Neural cell (in vitro differentiated cells): Measurements from ENCODE around the gene CTPS2.

ENCODE experiments used
- EP300 ChIP-seq: fragments of 450-650 bp; conservative IDR thresholded peaks from 2 replicates; pipeline ENCODE4 v1.6.1; 2014; ENCODE audit warnings: antibody characterized with exemption, mild to moderate bottlenecking, moderate library complexity; ENCODE audit not compliant: poor library complexity, severe bottlenecking
- EZH2 ChIP-seq: fragments of 200-600, 300-800 bp; shearing (Covaris generic), sonication (generic); IDR thresholded peaks from 2 replicates; pipeline ENCODE4 v1.6.1; 2014; ENCODE audit warnings: antibody characterized with exemption, low read length, borderline replicate concordance, mild to moderate bottlenecking; ENCODE audit not compliant: insufficient read depth, poor library complexity, severe bottlenecking
- SMC3 ChIP-seq: fragments of 450-650 bp; conservative IDR thresholded peaks from 2 replicates; pipeline ENCODE4 v1.6.1; 2014; ENCODE audit warnings: antibody characterized with exemption, mild to moderate bottlenecking, moderate library complexity; ENCODE audit not compliant: poor library complexity
- TAF1 ChIP-seq: IDR thresholded peaks from 2 replicates; pipeline ENCODE4 v1.6.1; 2012; ENCODE audit warnings: low read depth
- TF ChIP-seq, protein P1 (sequence below): fragments of 450-650 bp; IDR thresholded peaks from 2 replicates; pipeline ENCODE4 v1.5.1; 2014; ENCODE audit warnings: antibody characterized with exemption, mild to moderate bottlenecking, moderate library complexity; ENCODE audit not compliant: poor library complexity, severe bottlenecking

DNA sequence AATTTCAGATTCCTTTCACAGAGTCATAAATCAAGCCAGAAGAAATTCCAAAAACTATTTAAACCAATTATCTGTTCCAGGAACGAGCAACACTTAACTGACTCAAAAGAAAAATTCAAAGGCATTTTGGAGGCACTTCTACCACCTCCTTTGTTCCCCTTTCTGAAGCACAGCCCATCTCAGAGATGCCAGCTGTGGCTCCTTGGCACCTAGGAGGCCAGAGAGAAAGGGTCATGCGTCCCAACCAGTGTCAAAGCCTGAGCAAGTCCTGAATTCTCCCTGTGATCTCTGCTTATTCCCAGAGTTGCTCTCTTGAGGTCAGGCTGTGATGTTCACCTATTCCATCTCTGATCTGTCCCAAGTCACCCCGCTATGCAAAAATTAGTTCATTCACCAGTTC, 167.5 kb downstream of the CTPS2 start:
- TF ChIP-seq, protein P1, sequence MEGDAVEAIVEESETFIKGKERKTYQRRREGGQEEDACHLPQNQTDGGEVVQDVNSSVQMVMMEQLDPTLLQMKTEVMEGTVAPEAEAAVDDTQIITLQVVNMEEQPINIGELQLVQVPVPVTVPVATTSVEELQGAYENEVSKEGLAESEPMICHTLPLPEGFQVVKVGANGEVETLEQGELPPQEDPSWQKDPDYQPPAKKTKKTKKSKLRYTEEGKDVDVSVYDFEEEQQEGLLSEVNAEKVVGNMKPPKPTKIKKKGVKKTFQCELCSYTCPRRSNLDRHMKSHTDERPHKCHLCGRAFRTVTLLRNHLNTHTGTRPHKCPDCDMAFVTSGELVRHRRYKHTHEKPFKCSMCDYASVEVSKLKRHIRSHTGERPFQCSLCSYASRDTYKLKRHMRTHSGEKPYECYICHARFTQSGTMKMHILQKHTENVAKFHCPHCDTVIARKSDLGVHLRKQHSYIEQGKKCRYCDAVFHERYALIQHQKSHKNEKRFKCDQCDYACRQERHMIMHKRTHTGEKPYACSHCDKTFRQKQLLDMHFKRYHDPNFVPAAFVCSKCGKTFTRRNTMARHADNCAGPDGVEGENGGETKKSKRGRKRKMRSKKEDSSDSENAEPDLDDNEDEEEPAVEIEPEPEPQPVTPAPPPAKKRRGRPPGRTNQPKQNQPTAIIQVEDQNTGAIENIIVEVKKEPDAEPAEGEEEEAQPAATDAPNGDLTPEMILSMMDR = no peak
- TF ChIP-seq TAF1 (no peak), EP300 (no peak), EZH2 (no peak), SMC3 (no peak)
